K562 (cell line): Measurements from ENCODE around the gene MLC1. TPM values are rescaled to one million over a fixed set of nuclear protein-coding genes. Genes with fewer than 3 reads are reported as not detected.

ENCODE experiments used
- ERF ChIP-seq: fragments of 450-650 bp; formaldehyde crosslinking; IDR thresholded peaks from 2 replicates; pipeline ENCODE4 v1.4.0; 2020; ENCODE audit warnings: mild to moderate bottlenecking, mixed read lengths
- FOXJ2 ChIP-seq: fragments of 200-800 bp; sonication (Bioruptor generic); IDR thresholded peaks from 2 replicates; pipeline ENCODE4 v1.6.1; 2016; ENCODE audit warnings: missing genetic modification characterization, missing compliant biosample characterization
- FOXK2 ChIP-seq, 2 experiments: fragments of 450-650 bp; IDR thresholded peaks in 1 of 2; conservative IDR thresholded peaks in 1 of 2; 2 replicates each; pipeline ENCODE4 v1.6.1; 2016; ENCODE audit warnings: low read depth in 2 of 2, mild to moderate bottlenecking in 1 of 2
- HDAC8 ChIP-seq: fragments of 450-650 bp; IDR thresholded peaks from 2 replicates; pipeline ENCODE4 v1.6.1; 2016; ENCODE audit warnings: mild to moderate bottlenecking, missing genetic modification characterization, moderate library complexity, missing compliant biosample characterization
- MEIS2 ChIP-seq: fragments of 450-650 bp; IDR thresholded peaks from 2 replicates; pipeline ENCODE4 v1.6.1; 2014; ENCODE audit warnings: mild to moderate bottlenecking; ENCODE audit not compliant: partially characterized antibody
- MNT ChIP-seq, 2 experiments: fragments of 450-650 bp; conservative IDR thresholded peaks; 2 replicates each; pipeline ENCODE4 v1.6.1; 2017; ENCODE audit warnings: mild to moderate bottlenecking in 2 of 2, moderate library complexity in 2 of 2
- MYC ChIP-seq, 2 experiments: fragments of 250-450 bp in 1 of 2; sonication (Bioruptor Pico) in 1 of 2; IDR thresholded peaks; 2 replicates each; pipeline versions ENCODE4 v1.5.1 to v1.6.1; 2012 to 2021; ENCODE audit warnings: low read depth in 2 of 2, borderline replicate concordance in 1 of 2, improper control_type of control experiment in 1 of 2, low read length in 1 of 2, mild to moderate bottlenecking in 1 of 2, moderate library complexity in 1 of 2
- NFXL1 ChIP-seq: fragments of 450-650 bp; formaldehyde crosslinking; IDR thresholded peaks from 2 replicates; pipeline ENCODE4 v1.4.0; 2021; ENCODE audit warnings: mild to moderate bottlenecking
- PRDM10 ChIP-seq: fragments of 450-650 bp; IDR thresholded peaks from 2 replicates; pipeline ENCODE4 v1.6.1; 2018; ENCODE audit not compliant: partially characterized antibody
- RBBP5 ChIP-seq: fragments of 200-600 bp; sonication (generic); IDR thresholded peaks from 2 replicates; pipeline ENCODE4 v1.6.1; 2012; ENCODE audit warnings: borderline replicate concordance, mild to moderate bottlenecking, low read length, control low read depth, inconsistent platforms; ENCODE audit not compliant: insufficient read depth, poor library complexity, severe bottlenecking
- SIN3A ChIP-seq, 2 experiments: fragments of 150-350 bp in 1 of 2; IDR thresholded peaks; 2 replicates each; pipeline ENCODE4 v1.6.1; 2011 to 2016; ENCODE audit warnings: borderline replicate concordance in 2 of 2, low read depth in 2 of 2, low read length in 2 of 2, mild to moderate bottlenecking in 2 of 2, moderate library complexity in 2 of 2; ENCODE audit not compliant: control insufficient read depth in 1 of 2
- SRSF9 ChIP-seq: fragments of 200-400 bp; formaldehyde crosslinking; IDR thresholded peaks from 2 replicates; pipeline ENCODE4 v1.6.1; 2017; ENCODE audit warnings: low read depth, low read length, borderline replicate concordance
- STAT5B ChIP-seq: fragments of 250-450 bp; sonication (Bioruptor Pico); IDR thresholded peaks from 2 replicates; pipeline ENCODE4 v1.8.0; 2021; ENCODE audit warnings: mild to moderate bottlenecking, inconsistent platforms
- TAL1 ChIP-seq: fragments of 450-650 bp; IDR thresholded peaks from 2 replicates; pipeline ENCODE4 v1.6.1; 2016; ENCODE audit warnings: mild to moderate bottlenecking
- TEAD2 ChIP-seq: fragments of 450-650 bp; IDR thresholded peaks from 2 replicates; pipeline ENCODE4 v1.6.1; 2016; ENCODE audit warnings: missing genetic modification characterization, control low read depth, missing compliant biosample characterization
- TFAM ChIP-seq: fragments of 250-450 bp; sonication (Bioruptor Pico); conservative IDR thresholded peaks from 2 replicates; pipeline ENCODE4 v1.5.0; 2021; ENCODE audit warnings: mild to moderate bottlenecking, moderate library complexity
- ZBTB49 ChIP-seq: sonication (generic); formaldehyde crosslinking; IDR thresholded peaks from 2 replicates; pipeline ENCODE4 v1.8.0; 2022; ENCODE audit warnings: missing genetic modification reagents, mild to moderate bottlenecking, borderline replicate concordance
- ZBTB8A ChIP-seq: fragments of 450-650 bp; IDR thresholded peaks from 2 replicates; pipeline ENCODE4 v1.6.1; 2018; ENCODE audit warnings: mild to moderate bottlenecking, moderate library complexity; ENCODE audit not compliant: partially characterized antibody
- ZNF134 ChIP-seq: fragments of 250-450 bp; sonication (Bioruptor Pico); conservative IDR thresholded peaks from 2 replicates; pipeline ENCODE4 v1.4.0; 2020
- ZNF212 ChIP-seq: fragments of 450-650 bp; formaldehyde crosslinking; IDR thresholded peaks from 2 replicates; pipeline ENCODE4 v1.4.0; 2020; ENCODE audit warnings: mild to moderate bottlenecking
- ZNF589 ChIP-seq: fragments of 200-800 bp; sonication (Bioruptor generic); IDR thresholded peaks from 2 replicates; pipeline ENCODE4 v1.6.1; 2016; ENCODE audit warnings: low read depth, missing genetic modification characterization, missing compliant biosample characterization
- ZNF79 ChIP-seq: fragments of 250-450 bp; sonication (Bioruptor Pico); IDR thresholded peaks from 2 replicates; pipeline ENCODE4 v1.4.0; 2020; ENCODE audit warnings: low read depth, mild to moderate bottlenecking, moderate library complexity
- polyA plus RNA-seq, 8 experiments: library from polyadenylated mRNA; depleted of rRNA in 4 of 8; stranded (reverse) in 5 of 8; unstranded in 3 of 8; fragments of >200 nt; fragmentation: Nextera tagmentation in 2 of 8; fragmentation: Illumina TruSeq in 1 of 8; extraction: Ambion mirVana in 2 of 8; extraction: Trizol in 1 of 8; gene quantifications; 2 replicates each; pipeline versions ENCODE4 v1.2.1 to v1.2.3, GENCODE V29; 2011 to 2014; ENCODE audit warnings: inconsistent platforms in 1 of 8, missing spikeins in 1 of 8
- total RNA-seq, 7 experiments: library from RNA; depleted of rRNA in 6 of 7; stranded (reverse); fragments of >200 nt in 6 of 7; fragmentation: Illumina TruSeq in 2 of 7; extraction: Trizol in 2 of 7; gene quantifications; 2 replicates each; pipeline versions ENCODE4 v1.2.1 to v1.2.3, GENCODE V29; 2011 to 2021; ENCODE audit warnings: low replicate concordance in 1 of 7

MLC1 gene
- total and polyA plus RNA-seq, 9 of the 15 experiments (the other 6 are each of a cell fraction or from before 2014, with no cell fraction given) = 0.06 to 0.98 (median 0.39) TPM

GRCh38 chr22:50102946-50103345 is 17.7 kb upstream of the MLC1 start (continued):
- TF ChIP-seq ZNF212 (CRISPR knock-in tag) = no peak
- no peak for TF ChIP-seq ZBTB49 (CRISPR knock-in tag)
- no peak for TF ChIP-seq ERF (CRISPR knock-in tag)
- TF ChIP-seq FOXJ2 (tag) = no peak
- no peak for TF ChIP-seq MEIS2
- TF ChIP-seq PRDM10 = no peak
- TF ChIP-seq ZNF79 (CRISPR knock-in tag) = no peak
- peak; percentile 80 to 82 for TF ChIP-seq MNT (conservative IDR thresholded peaks at IDR 0.05)
- TF ChIP-seq SIN3A (IDR thresholded peaks at IDR 0.05; ENCODE audit: borderline replicate concordance in 2 of 2, control insufficient read depth in 1 of 2, low read depth in 2 of 2, low read length in 2 of 2) = no peak
- no peak for TF ChIP-seq NFXL1
- TF ChIP-seq TFAM (CRISPR knock-in tag) = no peak
- no peak for TF ChIP-seq TEAD2 (tag)
- no peak for TF ChIP-seq TAL1
- no peak for TF ChIP-seq HDAC8
- TF ChIP-seq RBBP5 = no peak
- no peak for TF ChIP-seq STAT5B
- no peak for TF ChIP-seq SRSF9
- no peak for TF ChIP-seq ZBTB8A
- TF ChIP-seq ZNF589 = no peak
- no peak for TF ChIP-seq FOXK2 (conservative IDR thresholded peaks at IDR 0.05 in 1 of 2, IDR thresholded peaks at IDR 0.05 in 1 of 2; ENCODE audit: low read depth in 2 of 2)
- no peak for TF ChIP-seq ZNF134 (CRISPR knock-in tag)
- peak; percentile 92 for TF ChIP-seq MYC (IDR thresholded peaks at IDR 0.05; ENCODE audit: low read depth, low read length)
- peak; percentile 40; the same call in 1 of the 2 replicates for TF ChIP-seq MYC (CRISPR knock-in tag; IDR thresholded peaks at IDR 0.05; ENCODE audit: borderline replicate concordance, low read depth)
